GM18511 (cell line): ENCODE data around the gene TRIM3.
"Not testable (repeated sequence)": the region's sequence is repeated elsewhere in the genome, so short reads cannot be mapped to it uniquely, and the experiment has no call there.

Source experiments
- ATAC-seq: cut with Tn5 transposase; IDR thresholded peaks from one replicate; pipeline ENCODE4 v1.9.1; 2021; ENCODE audit warnings: mild to moderate bottlenecking, moderate library complexity; ENCODE audit not compliant: unreplicated experiment

The TRIM3 gene

GRCh38 chr11:6473451-6474412 lies at the start of gene TRIM3:
TSS of gene TRIM3 (minus strand) at chr11:6473941. CDS start at chr11:6465695, 8,246 bp downstream.
- ATAC-seq = peak; percentile 75

- ATAC-seq = no peak
These were observed 49.5 kb upstream of the TRIM3 start for GRCh38 chr11:6523253-6523652.

GRCh38 chr11:6521946-6522345 lies 48.2 kb upstream of the TRIM3 start:
- ATAC-seq = not testable (repeated sequence)

- no peak for ATAC-seq
These were observed 46.5 kb upstream of the TRIM3 start for GRCh38 chr11:6520265-6520664.

- no peak for ATAC-seq
These were observed 43.1 kb upstream of the TRIM3 start for GRCh38 chr11:6516865-6517264.

- peak; percentile 75 for ATAC-seq
These were observed 32.0 kb upstream of the TRIM3 start for GRCh38 chr11:6505577-6506240.

GRCh38 chr11:6504166-6504565 lies 30.4 kb upstream of the TRIM3 start:
- ATAC-seq = no peak

GRCh38 chr11:6502382-6502781 lies 28.6 kb upstream of the TRIM3 start:
- ATAC-seq = no peak

GRCh38 chr11:6498544-6498943 lies 24.8 kb upstream of the TRIM3 start:
- no peak for ATAC-seq

GRCh38 chr11:6498121-6498520 lies 24.4 kb upstream of the TRIM3 start:
- no peak for ATAC-seq

- no peak for ATAC-seq
These were observed 23.5 kb upstream of the TRIM3 start, which contains the start of gene DNHD1 for GRCh38 chr11:6497069-6497839. TSS of gene DNHD1 (plus strand) at chr11:6497280. CDS start at chr11:6498216, 936 bp downstream.

GRCh38 chr11:6489306-6489705 lies 15.6 kb upstream of the TRIM3 start:
- ATAC-seq = no peak

- no peak for ATAC-seq
These were observed 15.1 kb upstream of the TRIM3 start for GRCh38 chr11:6488821-6489220.

GRCh38 chr11:6488342-6488741 lies 14.6 kb upstream of the TRIM3 start:
- ATAC-seq = no peak

GRCh38 chr11:6486938-6487337 lies 13.2 kb upstream of the TRIM3 start:
- ATAC-seq = no peak

- ATAC-seq = no peak
These were observed 12.5 kb upstream of the TRIM3 start for GRCh38 chr11:6486256-6486655.

GRCh38 chr11:6485661-6486060 lies 11.9 kb upstream of the TRIM3 start:
- ATAC-seq = no peak

GRCh38 chr11:6483015-6483414 lies 9.3 kb upstream of the TRIM3 start:
- ATAC-seq = no peak

GRCh38 chr11:6482441-6482840 lies 8.7 kb upstream of the TRIM3 start:
- no peak for ATAC-seq

- peak; percentile 2 for ATAC-seq
These were observed 8.2 kb upstream of the TRIM3 start for GRCh38 chr11:6481924-6482275.
